ENCODE results near the gene CD226.

DNA sequence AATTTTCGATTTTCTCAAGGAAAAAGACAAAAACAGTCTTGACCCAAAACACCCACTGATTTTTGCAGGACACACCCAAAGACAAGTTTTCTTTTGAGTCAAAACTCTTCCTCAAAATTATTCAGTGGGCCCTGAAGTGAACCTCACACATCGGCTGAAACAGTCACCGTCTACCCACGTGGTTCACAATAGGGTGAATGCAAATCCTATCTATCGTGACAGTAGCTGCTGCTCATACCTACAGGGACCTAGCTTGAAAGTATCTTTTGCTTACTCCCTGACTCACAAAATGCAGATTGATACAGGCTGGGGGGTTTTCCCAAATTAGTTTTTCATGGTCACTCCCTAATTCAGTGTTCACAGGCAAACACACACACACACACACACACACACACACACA, 10.7 kb upstream of the CD226 start:
- TF ChIP-seq, protein P1, sequence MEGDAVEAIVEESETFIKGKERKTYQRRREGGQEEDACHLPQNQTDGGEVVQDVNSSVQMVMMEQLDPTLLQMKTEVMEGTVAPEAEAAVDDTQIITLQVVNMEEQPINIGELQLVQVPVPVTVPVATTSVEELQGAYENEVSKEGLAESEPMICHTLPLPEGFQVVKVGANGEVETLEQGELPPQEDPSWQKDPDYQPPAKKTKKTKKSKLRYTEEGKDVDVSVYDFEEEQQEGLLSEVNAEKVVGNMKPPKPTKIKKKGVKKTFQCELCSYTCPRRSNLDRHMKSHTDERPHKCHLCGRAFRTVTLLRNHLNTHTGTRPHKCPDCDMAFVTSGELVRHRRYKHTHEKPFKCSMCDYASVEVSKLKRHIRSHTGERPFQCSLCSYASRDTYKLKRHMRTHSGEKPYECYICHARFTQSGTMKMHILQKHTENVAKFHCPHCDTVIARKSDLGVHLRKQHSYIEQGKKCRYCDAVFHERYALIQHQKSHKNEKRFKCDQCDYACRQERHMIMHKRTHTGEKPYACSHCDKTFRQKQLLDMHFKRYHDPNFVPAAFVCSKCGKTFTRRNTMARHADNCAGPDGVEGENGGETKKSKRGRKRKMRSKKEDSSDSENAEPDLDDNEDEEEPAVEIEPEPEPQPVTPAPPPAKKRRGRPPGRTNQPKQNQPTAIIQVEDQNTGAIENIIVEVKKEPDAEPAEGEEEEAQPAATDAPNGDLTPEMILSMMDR (IDR thresholded peaks at IDR 0.05), result no peak
- no peak for TF ChIP-seq POLR2A (IDR thresholded peaks at IDR 0.05)
- TF ChIP-seq POLR2AphosphoS5 (IDR thresholded peaks at IDR 0.05), result no peak
